ENCODE data around the gene KRTAP20-4.

KRTAP20-4 gene

GRCh38 chr21:30668776-30669175 is 48.3 kb downstream of the KRTAP20-4 start:
- DNase-seq, result no peak

Data from CD4-positive, alpha-beta T cell treated with Interleukin-17A for 1 hour (primary cell).